Eye (tissue), 1 donor: ENCODE results near the gene CCSER1.
"Not testable (repeated sequence)": the region's sequence is repeated elsewhere in the genome, so short reads cannot be mapped to it uniquely, and the experiment has no call there.

Source experiments
- DNase-seq: peaks from one replicate; pipeline ENCODE4 v3.0.0-alpha.2; 2015

Gene CCSER1

DNA sequence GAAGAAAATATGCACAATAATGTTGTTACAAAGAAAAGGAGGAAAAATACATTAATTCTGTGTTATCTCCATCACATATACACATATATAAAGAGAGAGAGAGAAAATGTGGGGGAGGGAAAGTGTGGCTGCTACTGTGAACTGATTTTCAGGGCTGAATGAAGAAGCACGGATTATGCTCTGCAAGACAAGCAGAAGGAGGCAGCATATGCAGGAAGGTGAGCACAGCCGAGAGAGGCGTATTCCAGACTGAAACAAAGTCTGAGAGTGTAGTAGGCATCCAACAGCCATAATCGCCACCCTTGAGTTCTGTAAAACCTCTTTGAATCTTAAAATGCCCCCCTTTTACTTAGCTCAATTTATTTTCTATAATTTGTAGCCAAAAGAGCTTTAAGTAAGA lies 1094.8 kb downstream of the CCSER1 start:
- no peak for DNase-seq

DNA sequence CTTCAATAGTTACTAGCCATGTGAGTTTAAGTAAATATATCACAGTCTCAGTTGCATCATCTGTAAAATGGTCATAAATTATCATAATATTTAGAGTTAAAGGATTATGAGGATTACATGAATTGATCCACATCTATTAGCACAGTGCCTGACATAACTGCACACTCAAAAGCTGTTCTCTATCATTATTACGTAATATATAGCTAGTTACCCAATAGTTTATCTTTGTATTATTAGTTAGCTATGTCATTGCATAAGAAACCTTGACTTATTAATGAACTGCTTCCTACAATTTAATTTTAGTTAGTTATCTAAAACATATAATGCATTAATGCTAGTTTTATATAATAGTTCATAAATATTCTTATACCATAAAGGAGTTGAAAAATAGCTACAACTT lies 1099.7 kb downstream of the CCSER1 start:
- no peak for DNase-seq

DNA sequence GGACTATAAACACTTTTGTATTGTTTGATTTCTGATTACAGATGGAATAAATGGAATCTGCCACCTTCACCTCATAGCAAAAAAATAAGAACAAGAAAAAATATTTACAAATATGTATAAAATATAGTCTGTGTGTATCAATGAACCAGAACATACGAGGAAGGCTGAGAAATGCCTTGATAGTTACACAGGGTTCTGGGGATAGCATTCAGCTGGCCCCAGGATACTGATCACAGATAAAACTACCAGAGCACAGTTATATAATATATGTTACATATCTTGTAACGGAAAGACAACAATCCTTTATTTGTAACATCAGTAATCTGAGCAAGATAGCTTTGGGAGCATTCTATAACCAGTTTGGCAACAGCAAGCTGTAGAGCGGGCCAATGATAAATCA lies 1101.5 kb downstream of the CCSER1 start:
- DNase-seq = no peak

GRCh38 chr4:91233164-91233563 lies 1106.0 kb downstream of the CCSER1 start:
- DNase-seq = no peak

DNA sequence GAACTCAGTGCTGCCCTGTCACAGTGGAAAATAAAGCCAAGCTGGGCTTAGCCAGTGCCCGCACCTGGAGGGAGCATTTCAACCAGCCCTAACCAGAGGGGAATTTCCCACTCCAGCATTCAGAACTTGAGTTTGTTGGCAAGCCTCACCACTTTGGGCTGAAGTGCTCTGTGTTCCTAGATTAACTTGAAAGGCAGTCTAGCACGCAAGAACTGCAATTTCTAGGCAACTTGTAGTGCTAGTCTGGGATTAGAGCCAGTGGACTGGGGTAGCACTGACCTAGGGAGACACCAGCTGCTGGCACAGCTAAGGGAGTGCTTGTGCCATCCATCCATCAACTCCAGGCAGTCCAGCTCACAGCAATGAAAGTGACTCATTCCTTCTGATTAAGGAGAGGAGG lies 1115.9 kb downstream of the CCSER1 start:
- no peak for DNase-seq

- no peak for DNase-seq
These were observed 1128.8 kb downstream of the CCSER1 start for GRCh38 chr4:91256043-91256442.

- no peak for DNase-seq
These were observed 1129.6 kb downstream of the CCSER1 start for GRCh38 chr4:91256751-91257150.

GRCh38 chr4:91257721-91258120 lies 1130.5 kb downstream of the CCSER1 start:
- DNase-seq = no peak

- no peak for DNase-seq
These were observed 1131.1 kb downstream of the CCSER1 start for GRCh38 chr4:91258326-91258725.

DNA sequence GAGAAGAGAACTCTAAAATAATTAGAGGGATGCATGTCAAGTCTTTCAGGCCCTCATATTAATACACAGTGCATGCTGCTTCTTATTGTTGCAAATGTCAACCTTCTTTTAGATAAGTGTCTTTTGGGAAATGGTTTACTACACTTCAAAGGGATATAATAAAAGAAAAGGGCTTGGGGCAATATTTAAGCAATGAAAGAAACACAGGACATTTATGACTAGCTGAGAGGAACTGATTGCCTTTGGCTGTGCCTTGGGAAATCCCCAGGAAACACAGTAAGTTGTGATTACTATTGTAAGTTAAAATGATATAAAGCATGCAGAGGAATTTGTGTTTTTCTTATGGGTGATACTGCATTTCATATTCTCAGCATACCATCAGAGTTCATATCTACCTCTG lies 1140.3 kb downstream of the CCSER1 start:
- peak; percentile 25 for DNase-seq

DNA sequence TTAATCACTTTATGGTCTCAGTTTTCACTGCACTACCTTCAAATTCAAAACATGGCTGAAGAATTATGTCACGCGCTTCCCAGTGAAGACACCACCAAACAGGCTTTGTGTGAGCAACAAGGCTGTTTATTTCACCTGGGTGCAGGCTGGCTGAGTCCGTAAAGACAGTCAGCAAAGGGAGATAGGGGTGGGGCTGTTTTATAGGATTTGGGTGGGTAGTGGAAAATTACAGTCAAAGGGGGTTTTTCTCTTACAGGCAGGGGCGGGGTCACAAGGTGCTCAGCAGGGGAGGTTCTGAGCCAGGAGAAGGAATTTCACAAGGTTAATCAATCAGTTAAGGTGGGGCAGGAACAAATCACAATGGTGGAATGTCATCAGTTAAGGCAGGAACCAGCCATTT lies 1141.3 kb downstream of the CCSER1 start:
- DNase-seq = not testable (repeated sequence)

- DNase-seq = no peak
These were observed 1141.7 kb downstream of the CCSER1 start for GRCh38 chr4:91268913-91269312.

DNA sequence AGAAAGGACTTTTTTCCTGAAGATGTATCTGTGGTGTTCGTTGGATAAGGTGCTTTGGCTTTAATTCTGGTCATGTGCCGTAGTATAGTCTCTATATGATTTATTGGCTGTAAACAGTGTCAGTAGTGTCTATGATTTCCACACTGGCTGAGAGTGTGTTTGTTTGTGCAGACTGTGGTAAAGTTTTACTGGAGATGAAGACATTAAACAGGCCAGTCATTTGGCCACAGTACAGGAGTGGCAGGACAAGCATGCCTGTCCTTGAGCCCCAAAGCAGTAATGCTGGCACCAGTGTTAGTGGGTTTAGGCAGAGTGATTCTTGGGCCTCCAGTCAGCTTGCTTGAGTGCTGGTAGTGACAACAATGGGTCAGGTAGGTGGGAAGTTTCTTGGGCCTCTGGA lies 1152.7 kb downstream of the CCSER1 start:
- no peak for DNase-seq

DNA sequence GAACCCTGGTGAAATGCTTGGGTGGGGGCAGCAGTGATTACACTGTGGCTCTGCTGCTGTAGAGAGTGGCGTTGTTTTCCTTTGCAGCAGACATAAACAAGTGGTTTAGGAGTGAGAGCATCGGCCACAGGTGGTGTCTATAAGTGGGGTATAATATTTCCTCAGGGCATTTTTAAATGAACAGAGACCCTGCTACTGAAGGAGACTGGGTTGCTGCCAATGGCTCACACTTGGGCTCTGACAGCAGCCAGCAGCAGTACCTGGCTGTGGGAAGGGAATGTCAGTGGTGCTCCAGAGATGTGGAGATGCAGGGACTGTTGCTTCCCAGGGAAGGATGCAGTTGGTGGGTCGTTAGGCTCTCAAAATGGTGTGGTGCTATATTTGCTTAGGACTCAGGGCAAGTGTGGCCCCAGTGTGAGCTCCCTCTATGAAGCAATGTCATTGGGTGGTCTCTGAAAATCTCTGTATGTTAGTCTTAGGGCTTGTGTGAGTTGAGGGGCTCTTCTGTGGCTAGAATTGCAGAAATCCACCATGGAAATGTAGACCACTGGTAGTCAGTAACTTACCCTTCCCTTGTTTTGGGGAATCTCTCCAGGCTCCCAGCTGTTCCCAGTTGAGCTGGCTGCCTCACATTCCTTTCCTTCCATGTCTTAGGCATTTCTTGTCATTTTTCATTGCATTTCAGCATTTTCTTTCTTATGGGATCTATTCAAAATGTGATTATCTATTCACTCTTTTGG lies 1153.5 kb downstream of the CCSER1 start:
- no peak for DNase-seq

DNA sequence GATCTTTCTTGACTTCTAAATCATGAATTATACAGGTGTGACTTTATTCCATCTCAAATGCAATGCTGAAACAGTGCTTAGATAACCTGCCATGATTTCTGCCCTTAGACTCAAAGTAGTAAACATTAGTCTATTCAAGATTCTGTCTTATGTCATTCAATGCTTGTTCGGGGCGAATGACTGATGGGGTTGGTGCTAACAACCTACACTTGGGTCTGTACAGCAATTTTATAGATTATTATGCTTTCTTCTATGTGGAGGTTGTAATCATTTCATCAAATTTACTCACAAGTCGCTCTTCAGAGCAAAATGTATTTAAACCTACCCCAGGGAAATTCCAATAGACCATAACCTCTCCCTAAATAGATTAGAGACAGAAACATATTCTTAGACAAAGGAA lies 1155.0 kb downstream of the CCSER1 start:
- DNase-seq = no peak

GRCh38 chr4:91283726-91284230 lies 1156.6 kb downstream of the CCSER1 start:
- no peak for DNase-seq

DNA sequence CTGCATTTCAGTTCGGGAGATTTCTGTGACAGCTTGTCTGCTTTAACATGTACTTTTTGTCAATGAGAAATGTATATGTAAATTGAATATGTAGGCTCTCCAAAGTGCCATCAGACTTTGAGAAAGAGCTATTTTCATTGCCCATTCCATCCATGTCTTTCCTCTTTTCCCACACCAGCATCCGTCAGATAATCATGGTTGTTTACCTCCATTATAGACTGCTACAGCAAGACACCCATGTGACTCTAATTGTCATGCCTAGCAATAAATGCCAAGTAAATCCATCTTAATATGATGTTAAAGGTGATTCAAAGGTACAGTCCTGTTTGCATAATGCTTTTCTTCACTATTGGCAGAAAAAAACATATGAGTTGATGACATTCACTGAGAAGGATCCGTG lies 1157.3 kb downstream of the CCSER1 start:
- DNase-seq = no peak

DNA sequence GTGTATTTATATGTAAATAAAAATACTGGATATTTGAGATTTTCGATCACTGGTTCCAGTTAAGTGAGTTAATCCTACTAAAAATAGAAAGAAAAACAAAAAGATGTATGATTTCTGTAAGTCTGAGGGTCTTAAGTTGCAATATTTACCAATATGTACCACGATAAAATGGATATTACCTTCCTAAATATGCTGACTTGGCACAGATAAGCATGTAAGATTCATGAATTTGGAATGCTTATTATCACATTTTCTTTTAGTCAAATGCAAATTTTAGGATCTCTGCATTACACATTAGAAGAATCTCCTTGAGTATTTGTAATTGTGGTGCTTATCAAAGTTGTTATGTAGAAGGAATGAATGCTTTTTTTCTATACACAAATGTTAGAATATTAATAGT lies 1158.3 kb downstream of the CCSER1 start:
- DNase-seq = no peak

GRCh38 chr4:91288702-91289311 lies 1161.6 kb downstream of the CCSER1 start:
- no peak for DNase-seq

GRCh38 chr4:91298156-91298700 lies 1171.0 kb downstream of the CCSER1 start:
- no peak for DNase-seq

DNA sequence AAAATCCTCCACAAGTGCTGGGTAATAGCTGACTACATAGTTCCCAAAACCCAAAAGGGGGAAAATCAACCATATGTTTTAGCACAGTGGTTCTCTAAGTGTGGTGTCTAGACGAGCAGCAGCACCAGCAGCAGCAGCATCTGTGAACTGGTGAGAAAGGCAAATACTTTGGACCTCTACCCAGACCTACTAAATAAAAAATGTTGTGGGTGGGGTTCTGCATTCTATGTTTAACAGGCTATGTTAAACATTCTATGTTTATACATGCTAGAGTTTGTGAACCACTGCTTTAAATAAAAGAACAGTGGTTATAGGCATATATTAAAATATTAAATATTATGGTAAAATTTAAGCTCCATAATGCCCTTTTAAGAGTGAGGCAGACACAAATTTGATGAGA lies 1171.6 kb downstream of the CCSER1 start:
- no peak for DNase-seq

DNA sequence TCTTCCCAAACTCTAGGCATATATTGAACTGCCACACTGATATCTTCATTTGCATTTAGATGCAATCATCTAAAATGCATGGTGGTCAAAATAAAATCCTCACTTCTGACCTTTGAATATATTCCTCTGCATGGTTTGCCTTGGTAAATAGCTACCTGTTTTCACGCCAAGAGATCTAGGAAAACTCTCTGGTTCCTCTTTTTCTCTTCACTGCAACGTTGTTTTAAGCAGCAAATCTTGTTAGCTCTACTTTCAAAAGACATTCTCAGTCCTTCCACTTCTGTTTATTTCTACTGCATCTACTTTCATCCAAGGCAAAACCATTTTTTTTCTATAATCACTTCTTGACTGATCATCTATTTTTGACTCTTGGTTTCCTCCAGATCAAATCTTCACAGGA lies 1174.9 kb downstream of the CCSER1 start:
- no peak for DNase-seq

DNA sequence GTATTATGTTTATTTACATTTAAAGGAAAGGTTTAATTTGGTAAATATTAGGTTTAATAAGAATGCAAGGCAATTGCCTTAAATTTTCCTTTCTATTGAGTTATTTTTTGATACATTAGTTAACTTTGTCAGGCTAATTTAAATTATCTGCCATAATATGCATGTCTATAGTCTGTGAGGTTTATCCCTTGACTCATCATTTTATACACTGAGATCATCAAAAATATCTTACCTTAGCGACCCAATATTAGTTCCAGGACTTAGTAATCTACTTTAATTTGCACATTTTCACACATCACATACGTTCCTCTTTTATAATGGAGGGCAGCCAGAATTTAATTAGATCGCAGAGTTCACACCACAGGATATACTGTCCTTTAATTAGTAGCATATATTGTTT lies 1177.1 kb downstream of the CCSER1 start:
- no peak for DNase-seq

DNA sequence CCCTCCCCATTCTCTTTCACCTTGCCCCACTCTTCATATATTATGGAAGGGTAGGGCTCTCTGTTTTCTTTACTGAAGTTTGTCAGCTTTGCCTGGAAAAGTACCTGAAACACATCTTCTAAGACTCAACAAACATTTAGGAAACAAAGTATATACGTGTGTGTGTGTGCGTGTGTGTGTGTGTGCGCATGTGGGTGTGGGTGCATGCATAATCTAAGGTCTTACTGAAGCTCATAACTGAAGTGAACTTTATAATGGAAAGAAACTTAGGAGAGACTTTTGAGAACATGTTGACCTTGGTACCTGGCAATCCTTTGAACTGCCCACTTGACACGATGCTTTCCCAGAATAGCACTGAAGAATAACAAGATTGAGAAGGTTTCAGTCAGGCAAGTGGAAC lies 1190.2 kb downstream of the CCSER1 start:
- no peak for DNase-seq
